HG03135 (cell line): ENCODE results near the gene PFDN5.

Source experiments
- ATAC-seq: cut with Tn5 transposase; IDR thresholded peaks from one replicate; pipeline ENCODE4 v1.9.1; 2021; ENCODE audit warnings: mild to moderate bottlenecking, moderate library complexity; ENCODE audit not compliant: unreplicated experiment

Gene PFDN5

GRCh38 chr12:53295070-53295890 is at the start of gene PFDN5:
Gene PFDN5 (plus strand): TSS chr12:53295542. CDS start chr12:53295568, 26 bp downstream.
- ATAC-seq = peak; percentile 76

GRCh38 chr12:53251477-53252348 is 43.6 kb upstream of the PFDN5 start:
- ATAC-seq = peak; percentile 67

GRCh38 chr12:53252349-53252916 is 42.9 kb upstream of the PFDN5 start:
- ATAC-seq = no peak

GRCh38 chr12:53253298-53253697 is 42.0 kb upstream of the PFDN5 start:
- no peak for ATAC-seq

GRCh38 chr12:53254816-53255545 is 40.4 kb upstream of the PFDN5 start:
- ATAC-seq = no peak

GRCh38 chr12:53255996-53256395 is 39.3 kb upstream of the PFDN5 start:
- ATAC-seq = no peak

GRCh38 chr12:53258541-53259539 is 36.5 kb upstream of the PFDN5 start:
- ATAC-seq = no peak

GRCh38 chr12:53259891-53260290 is 35.5 kb upstream of the PFDN5 start:
- ATAC-seq = no peak

GRCh38 chr12:53265783-53266182 is 29.6 kb upstream of the PFDN5 start:
- no peak for ATAC-seq

GRCh38 chr12:53267306-53267998 is 27.9 kb upstream of the PFDN5 start:
- no peak for ATAC-seq

- ATAC-seq = peak; percentile 70
Observed at GRCh38 chr12:53267999-53268629, 27.2 kb upstream of the PFDN5 start, which contains the start of gene ESPL1. Gene ESPL1 (plus strand): TSS chr12:53268299. CDS start chr12:53268767, 468 bp downstream.

- no peak for ATAC-seq
Observed at GRCh38 chr12:53268630-53269562, 26.4 kb upstream of the PFDN5 start.

GRCh38 chr12:53274445-53274844 is 20.9 kb upstream of the PFDN5 start:
- no peak for ATAC-seq

- no peak for ATAC-seq
Observed at GRCh38 chr12:53276511-53276910, 18.8 kb upstream of the PFDN5 start.

GRCh38 chr12:53277981-53278380 is 17.4 kb upstream of the PFDN5 start:
- no peak for ATAC-seq

- no peak for ATAC-seq
Observed at GRCh38 chr12:53279283-53279869, 16.0 kb upstream of the PFDN5 start.
